Right lobe of liver (tissue), 4 donors: ENCODE measurements around the gene ANKFN1.

Experiments
- POLR2A ChIP-seq: fragments of 450-650 bp; IDR thresholded peaks from one replicate; pipeline ENCODE4 v1.6.1; 2017; ENCODE audit warnings: antibody characterized with exemption, mild to moderate bottlenecking
- TF ChIP-seq, protein P1 (sequence below), 4 donors: fragments of 200-600 bp in 3 of 4; fragments of 450-650 bp in 1 of 4; IDR thresholded peaks; one replicate each; pipeline versions ENCODE4 v1.5.1 to v1.8.0; 2016 to 2022; ENCODE audit warnings: antibody characterized with exemption in 4 of 4, mild to moderate bottlenecking in 2 of 4
- donor health status: DM: no; HTN: no; CAD: no.
- donor health status: DM: no; HTN: no; CAD: no.
- donor health status: DM: no; HTN: yes; CAD: no.

DNA sequence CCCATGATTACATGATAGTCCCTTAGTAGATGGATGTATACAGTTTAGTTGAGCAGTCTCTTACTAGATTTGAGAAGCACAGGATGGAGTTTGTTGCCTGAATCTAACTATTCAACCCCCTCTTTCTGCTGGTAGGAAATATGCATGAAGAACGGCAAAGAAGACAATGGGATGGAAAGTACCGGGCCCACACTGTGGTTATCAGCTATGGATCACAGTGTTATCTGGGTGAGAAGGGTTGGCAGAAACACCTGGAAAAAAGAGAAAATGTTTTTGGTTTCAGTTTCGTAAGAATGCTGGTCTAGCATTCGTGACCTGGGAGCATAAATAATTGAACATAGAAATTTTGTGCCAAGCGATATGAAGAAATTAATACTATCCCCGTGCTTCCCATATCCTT is 53.1 kb downstream of the ANKFN1 start:
- TF ChIP-seq, protein P1, sequence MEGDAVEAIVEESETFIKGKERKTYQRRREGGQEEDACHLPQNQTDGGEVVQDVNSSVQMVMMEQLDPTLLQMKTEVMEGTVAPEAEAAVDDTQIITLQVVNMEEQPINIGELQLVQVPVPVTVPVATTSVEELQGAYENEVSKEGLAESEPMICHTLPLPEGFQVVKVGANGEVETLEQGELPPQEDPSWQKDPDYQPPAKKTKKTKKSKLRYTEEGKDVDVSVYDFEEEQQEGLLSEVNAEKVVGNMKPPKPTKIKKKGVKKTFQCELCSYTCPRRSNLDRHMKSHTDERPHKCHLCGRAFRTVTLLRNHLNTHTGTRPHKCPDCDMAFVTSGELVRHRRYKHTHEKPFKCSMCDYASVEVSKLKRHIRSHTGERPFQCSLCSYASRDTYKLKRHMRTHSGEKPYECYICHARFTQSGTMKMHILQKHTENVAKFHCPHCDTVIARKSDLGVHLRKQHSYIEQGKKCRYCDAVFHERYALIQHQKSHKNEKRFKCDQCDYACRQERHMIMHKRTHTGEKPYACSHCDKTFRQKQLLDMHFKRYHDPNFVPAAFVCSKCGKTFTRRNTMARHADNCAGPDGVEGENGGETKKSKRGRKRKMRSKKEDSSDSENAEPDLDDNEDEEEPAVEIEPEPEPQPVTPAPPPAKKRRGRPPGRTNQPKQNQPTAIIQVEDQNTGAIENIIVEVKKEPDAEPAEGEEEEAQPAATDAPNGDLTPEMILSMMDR (IDR thresholded peaks at IDR 0.05), result no peak
- no peak for TF ChIP-seq POLR2A
